Measurements from ENCODE around the gene SLC38A6. TPM values are rescaled to one million over a fixed set of nuclear protein-coding genes. Genes with fewer than 3 reads are reported as not detected.

Gene SLC38A6
- polyA plus RNA-seq, 1 donor from 2014 or later: 31.9 TPM

GRCh38 chr14:60946773-60947172 is 34.3 kb upstream of the SLC38A6 start:
- H3K4me2 ChIP-seq (ENCODE audit: low read length): no peak overlapping the region
- no peak for TF ChIP-seq SMC3 (conservative IDR thresholded peaks at IDR 0.05; ENCODE audit: poor library complexity)
- TF ChIP-seq CTCF (IDR thresholded peaks at IDR 0.05; ENCODE audit: poor library complexity, severe bottlenecking): no peak
- no peak for TF ChIP-seq EZH2 (IDR thresholded peaks at IDR 0.05; ENCODE audit: borderline replicate concordance, insufficient read depth, low read length, poor library complexity, severe bottlenecking)
- no peak for TF ChIP-seq REST (IDR thresholded peaks at IDR 0.05; ENCODE audit: borderline replicate concordance)
- no peak for TF ChIP-seq MXI1 (conservative IDR thresholded peaks at IDR 0.05; ENCODE audit: poor library complexity, severe bottlenecking)
- TF ChIP-seq RAD21 (conservative IDR thresholded peaks at IDR 0.05): no peak
- no peak overlapping the region for H2AFZ ChIP-seq (ENCODE audit: low read depth, low read length)
- no peak overlapping the region for H3K4me3 ChIP-seq (ENCODE audit: low read length)
- H3K27me3 ChIP-seq (ENCODE audit: insufficient read depth, low read depth, low read length): no peaks in the 10 kb centered on the region
- no peaks in the 10 kb centered on the region for H3K9me3 ChIP-seq (ENCODE audit: low read length)
- no peak overlapping the region for H3K27ac ChIP-seq (ENCODE audit: low read length)
- no peaks in the 10 kb centered on the region for H3K36me3 ChIP-seq (ENCODE audit: insufficient read depth, low read length)
- H3F3A ChIP-seq (ENCODE audit: insufficient read depth, low read length, poor library complexity, severe bottlenecking): no peaks in the 10 kb centered on the region
- no peak overlapping the region for H3K9ac ChIP-seq (ENCODE audit: low read length)
- H4K20me1 ChIP-seq (ENCODE audit: insufficient read depth): no peaks in the 10 kb centered on the region
- no peaks in the 10 kb centered on the region for H3K79me2 ChIP-seq (replicated peaks; ENCODE audit: insufficient read depth, low read length)
- no peaks in the 10 kb centered on the region for H3K9me2 ChIP-seq (ENCODE audit: insufficient read depth, low read length)

GRCh38 chr14:60951776-60952435 is 29.1 kb upstream of the SLC38A6 start:
- H2AFZ ChIP-seq (ENCODE audit: low read depth, low read length): no peak overlapping the region
- no peaks in the 10 kb centered on the region for H3K27me3 ChIP-seq (ENCODE audit: insufficient read depth, low read depth, low read length)
- peaks cover 4% of the 10 kb centered on the region for H3K9me3 ChIP-seq (ENCODE audit: low read length)
- no peak overlapping the region for H3K4me3 ChIP-seq (ENCODE audit: low read length)
- no peaks in the 10 kb centered on the region for H4K20me1 ChIP-seq (ENCODE audit: insufficient read depth)
- TF ChIP-seq EP300 (conservative IDR thresholded peaks at IDR 0.05; ENCODE audit: poor library complexity, severe bottlenecking) (no peak), TAF1 (IDR thresholded peaks at IDR 0.05; ENCODE audit: low read depth) (no peak), EZH2 (IDR thresholded peaks at IDR 0.05; ENCODE audit: borderline replicate concordance, insufficient read depth, low read length, poor library complexity, severe bottlenecking) (no peak), POLR2AphosphoS5 (IDR thresholded peaks at IDR 0.05) (no peak), REST (IDR thresholded peaks at IDR 0.05; ENCODE audit: borderline replicate concordance) (no peak), RAD21 (conservative IDR thresholded peaks at IDR 0.05) (no peak), SMC3 (conservative IDR thresholded peaks at IDR 0.05; ENCODE audit: poor library complexity) (no peak), CTCF (IDR thresholded peaks at IDR 0.05; ENCODE audit: poor library complexity, severe bottlenecking) (no peak), MXI1 (conservative IDR thresholded peaks at IDR 0.05; ENCODE audit: poor library complexity, severe bottlenecking) (no peak)
- no peaks in the 10 kb centered on the region for H3K36me3 ChIP-seq (ENCODE audit: insufficient read depth, low read length)
- no peak overlapping the region for H3K4me2 ChIP-seq (ENCODE audit: low read length)
- no peak overlapping the region for H3K9ac ChIP-seq (ENCODE audit: low read length)
- no peak overlapping the region for H3K27ac ChIP-seq (ENCODE audit: low read length)
- no peaks in the 10 kb centered on the region for H3K9me2 ChIP-seq (ENCODE audit: insufficient read depth, low read length)
- H3F3A ChIP-seq (ENCODE audit: insufficient read depth, low read length, poor library complexity, severe bottlenecking): no peaks in the 10 kb centered on the region
- H3K79me2 ChIP-seq (replicated peaks; ENCODE audit: insufficient read depth, low read length): no peaks in the 10 kb centered on the region

All from neural cell (in vitro differentiated cells).